Measurements from ENCODE around the gene BCAS3.

DNA sequence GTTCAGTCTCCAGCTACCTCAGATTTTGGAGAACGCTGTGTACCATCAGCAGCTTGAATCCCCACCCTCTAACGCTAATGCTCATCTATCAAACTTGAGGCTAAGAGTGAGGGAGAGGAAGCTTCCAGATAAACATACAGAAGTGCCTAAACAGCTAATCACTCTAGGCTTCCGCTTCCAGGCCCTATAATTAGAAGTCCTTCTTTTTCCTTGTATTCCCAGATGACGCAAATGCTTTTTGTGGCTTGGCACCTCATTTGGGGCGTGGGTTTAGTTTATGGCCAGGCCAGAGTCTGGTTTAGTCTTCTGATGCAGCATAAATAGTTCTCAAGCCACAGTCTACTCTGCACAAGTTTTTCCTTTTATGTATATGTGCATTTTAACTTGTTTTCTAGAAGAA lies 263.4 kb downstream of the BCAS3 start:
- TF ChIP-seq, protein P1, sequence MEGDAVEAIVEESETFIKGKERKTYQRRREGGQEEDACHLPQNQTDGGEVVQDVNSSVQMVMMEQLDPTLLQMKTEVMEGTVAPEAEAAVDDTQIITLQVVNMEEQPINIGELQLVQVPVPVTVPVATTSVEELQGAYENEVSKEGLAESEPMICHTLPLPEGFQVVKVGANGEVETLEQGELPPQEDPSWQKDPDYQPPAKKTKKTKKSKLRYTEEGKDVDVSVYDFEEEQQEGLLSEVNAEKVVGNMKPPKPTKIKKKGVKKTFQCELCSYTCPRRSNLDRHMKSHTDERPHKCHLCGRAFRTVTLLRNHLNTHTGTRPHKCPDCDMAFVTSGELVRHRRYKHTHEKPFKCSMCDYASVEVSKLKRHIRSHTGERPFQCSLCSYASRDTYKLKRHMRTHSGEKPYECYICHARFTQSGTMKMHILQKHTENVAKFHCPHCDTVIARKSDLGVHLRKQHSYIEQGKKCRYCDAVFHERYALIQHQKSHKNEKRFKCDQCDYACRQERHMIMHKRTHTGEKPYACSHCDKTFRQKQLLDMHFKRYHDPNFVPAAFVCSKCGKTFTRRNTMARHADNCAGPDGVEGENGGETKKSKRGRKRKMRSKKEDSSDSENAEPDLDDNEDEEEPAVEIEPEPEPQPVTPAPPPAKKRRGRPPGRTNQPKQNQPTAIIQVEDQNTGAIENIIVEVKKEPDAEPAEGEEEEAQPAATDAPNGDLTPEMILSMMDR (IDR thresholded peaks at IDR 0.05) = no peak
- no peak for TF ChIP-seq POLR2A (IDR thresholded peaks at IDR 0.05)

Data from transverse colon (tissue), 3 donors.